IMR-90 (cell line): Measurements from ENCODE around the gene CCDC97. TPM values are rescaled to one million over a fixed set of nuclear protein-coding genes. Genes with fewer than 3 reads are reported as not detected.

ENCODE experiments used
- ATAC-seq: fragments of 200-7000 bp; cut with Tn5 transposase; 2 replicates; pipeline ENCODE4 v1.9.1; 2020; ENCODE audit warnings: low read depth, mild to moderate bottlenecking, moderate library complexity
- BruUV-seq: library from RNA; stranded (reverse); fragments of 400-500 nt; replicated peaks from 2 replicates; lab custom pipeline; 2021; lab: Mats Ljungman, UMichigan
- CTCF ChIA-PET: fragments of 300-600 bp; formaldehyde crosslinking; extraction: SDS; loops from one replicate; lab custom pipeline; 2021; ENCODE audit warnings: antibody characterized with exemption; lab: Yijun Ruan, JAX
- POLR2A ChIA-PET: fragments of 300-600 bp; sonication (Branson Sonifier 250); formaldehyde crosslinking; loops from one replicate; lab custom pipeline; 2022; ENCODE audit warnings: antibody characterized with exemption; ENCODE audit not compliant: unreplicated experiment; lab: Charles Lee
- DNase-seq: peaks from one replicate; pipeline ENCODE4 v3.0.0; 2013
- H2AFZ ChIP-seq: replicated peaks from 2 replicates; pipeline ENCODE3; 2013; ENCODE audit warnings: low read length, mild to moderate bottlenecking; ENCODE audit not compliant: poor library complexity
- H2AK5ac ChIP-seq: 2 replicates; pipeline ENCODE4 v1.6.1; 2013; ENCODE audit warnings: low read depth, low read length, inconsistent platforms
- H2AK9ac ChIP-seq: replicated peaks from 2 replicates; pipeline ENCODE3; 2013; ENCODE audit warnings: mild to moderate bottlenecking, low read depth, low read length, moderate library complexity; ENCODE audit not compliant: poor library complexity
- H2BK120ac ChIP-seq: 2 replicates; pipeline ENCODE4 v1.6.1; 2013; ENCODE audit warnings: low read depth, low read length, inconsistent platforms
- H2BK15ac ChIP-seq: 3 replicates; pipeline ENCODE4 v1.6.1; 2013; ENCODE audit warnings: low read depth, low read length, inconsistent platforms
- H2BK20ac ChIP-seq: 2 replicates; pipeline ENCODE4 v1.6.1; 2013; ENCODE audit warnings: low read depth, mild to moderate bottlenecking, inconsistent platforms, low read length, moderate library complexity
- H2BK5ac ChIP-seq: 2 replicates; pipeline ENCODE4 v1.6.1; 2013; ENCODE audit warnings: mild to moderate bottlenecking, low read depth, low read length, inconsistent platforms; ENCODE audit not compliant: poor library complexity, severe bottlenecking
- H3K14ac ChIP-seq: replicated peaks from 2 replicates; pipeline ENCODE4 v1.6.1; 2013; ENCODE audit warnings: low read depth, low read length, inconsistent platforms
- H3K18ac ChIP-seq: 2 replicates; pipeline ENCODE4 v1.6.1; 2013; ENCODE audit warnings: low read depth, low read length, control low read depth
- H3K23ac ChIP-seq: 2 replicates; pipeline ENCODE4 v1.6.1; 2013; ENCODE audit warnings: low read depth, low read length, inconsistent platforms
- H3K27ac ChIP-seq: 2 replicates; pipeline ENCODE4 v1.5.1; 2013; ENCODE audit warnings: mild to moderate bottlenecking, control low read depth, low read length; ENCODE audit not compliant: insufficient read depth
- H3K27me3 ChIP-seq: 2 replicates; pipeline ENCODE4 v1.6.1; 2013; ENCODE audit warnings: low read length; ENCODE audit not compliant: control insufficient read depth, insufficient read depth
- H3K36me3 ChIP-seq: 2 replicates; pipeline ENCODE4 v1.6.1; 2013; ENCODE audit warnings: low read length, mixed read lengths; ENCODE audit not compliant: control insufficient read depth, insufficient read depth
- H3K4ac ChIP-seq: 2 replicates; pipeline ENCODE4 v1.6.1; 2013; ENCODE audit warnings: low read depth, low read length, inconsistent platforms
- H3K4me1 ChIP-seq: 2 replicates; pipeline ENCODE4 v1.6.1; 2013; ENCODE audit warnings: low read length, mixed read lengths; ENCODE audit not compliant: control insufficient read depth, insufficient read depth
- H3K4me2 ChIP-seq: 2 replicates; pipeline ENCODE4 v1.6.1; 2013; ENCODE audit warnings: low read depth, mild to moderate bottlenecking, control low read depth, low read length, moderate library complexity
- H3K4me3 ChIP-seq: 2 replicates; pipeline ENCODE4 v1.5.1; 2013; ENCODE audit warnings: low read depth, mild to moderate bottlenecking, control low read depth, low read length, moderate library complexity; ENCODE audit not compliant: insufficient read depth
- H3K56ac ChIP-seq: 2 replicates; pipeline ENCODE4 v1.6.1; 2013; ENCODE audit warnings: low read length, inconsistent platforms; ENCODE audit not compliant: insufficient read depth; ENCODE audit errors: extremely low read depth
- H3K79me1 ChIP-seq, 2 experiments: 2 replicates each; pipeline ENCODE4 v1.6.1; 2013; ENCODE audit warnings: low read length in 2 of 2, inconsistent platforms in 1 of 2, low read depth in 1 of 2
- H3K9ac ChIP-seq: 2 replicates; pipeline ENCODE4 v1.6.1; 2013; ENCODE audit warnings: low read depth, low read length, control low read depth
- H3K9me1 ChIP-seq: 2 replicates; pipeline ENCODE4 v1.6.1; 2013; ENCODE audit warnings: low read length, inconsistent platforms; ENCODE audit not compliant: insufficient read depth
- H3K9me3 ChIP-seq: 2 replicates; pipeline ENCODE4 v1.6.1; 2013; ENCODE audit warnings: low read length; ENCODE audit not compliant: control insufficient read depth, insufficient read depth
- H4K20me1 ChIP-seq: 2 replicates; pipeline ENCODE4 v1.6.1; 2013; ENCODE audit warnings: low read length, inconsistent platforms; ENCODE audit not compliant: insufficient read depth
- H4K5ac ChIP-seq: 2 replicates; pipeline ENCODE4 v1.6.1; 2013; ENCODE audit warnings: mild to moderate bottlenecking, low read depth, low read length, control low read depth
- H4K8ac ChIP-seq, 2 experiments: 2 replicates each; pipeline ENCODE4 v1.6.1; 2013; ENCODE audit warnings: low read depth in 2 of 2, low read length in 2 of 2, control low read depth in 1 of 2, inconsistent platforms in 1 of 2
- H4K91ac ChIP-seq: 2 replicates; pipeline ENCODE4 v1.6.1; 2013; ENCODE audit warnings: low read depth, low read length, inconsistent platforms; ENCODE audit not compliant: insufficient read depth
- BHLHE40 ChIP-seq: fragments of 150-350 bp; IDR thresholded peaks from 2 replicates; pipeline ENCODE4 v1.6.1; 2016; ENCODE audit warnings: mild to moderate bottlenecking, low read depth, low read length
- CHD1 ChIP-seq: IDR thresholded peaks from 2 replicates; pipeline ENCODE4 v1.6.1; 2012; ENCODE audit warnings: low read depth, low read length, improper control_type of control experiment
- ELK1 ChIP-seq: fragments of 150-350 bp; IDR thresholded peaks from 2 replicates; pipeline ENCODE4 v1.6.1; 2016; ENCODE audit warnings: low read depth, mild to moderate bottlenecking, low read length, moderate library complexity, borderline replicate concordance
- MAFK ChIP-seq: IDR thresholded peaks from 2 replicates; pipeline ENCODE4 v1.6.1; 2012; ENCODE audit warnings: low read depth, low read length, improper control_type of control experiment
- MXI1 ChIP-seq: IDR thresholded peaks from 2 replicates; pipeline ENCODE4 v1.6.1; 2012; ENCODE audit warnings: low read depth, mild to moderate bottlenecking, low read length, moderate library complexity, borderline replicate concordance
- SMC3 ChIP-seq: fragments of 150-350 bp; IDR thresholded peaks from 2 replicates; pipeline ENCODE4 v1.6.1; 2016; ENCODE audit warnings: low read depth, mild to moderate bottlenecking, antibody characterized with exemption, low read length, moderate library complexity
- WGBS, 2 experiments: methylation state at CpG; one replicate each; pipeline versions ENCODE4 v1.1.5 to v1.1.7; 2013; ENCODE audit warnings: missing lambda C conversion rate in 2 of 2; ENCODE audit not compliant: insufficient read length in 1 of 2; ENCODE audit errors: extremely low coverage in 2 of 2; 5-methylcytosine and 5-hydroxymethylcytosine counted together
- dilution Hi-C: fragments of 300-500 bp; cut with HindIII; formaldehyde crosslinking; loops from one replicate; pipeline ENCODE4 v1.14.3; 2018; ENCODE audit warnings: low sequenced_read_pairs; ENCODE audit not compliant: unreplicated experiment
- in situ Hi-C: fragments of 300-500 bp; cut with MboI; formaldehyde crosslinking; loops from 3 replicates; pipeline ENCODE4 v1.14.3; 2019; ENCODE audit warnings: low sequenced_read_pairs, inconsistent platforms, mixed read lengths
- intact Hi-C: fragments of 100-400 bp; cut with micrococcal nuclease; formaldehyde crosslinking; loops from 2 replicates; pipeline ENCODE4 v1.10.0; 2022
- polyA plus RNA-seq, 3 experiments: library from polyadenylated mRNA; depleted of rRNA; stranded (reverse); fragments of >200 nt; gene quantifications; 2 replicates each; pipeline ENCODE4 v1.2.3, GENCODE V29; 2012; ENCODE audit warnings: low replicate concordance in 1 of 3
- total RNA-seq: library from RNA; depleted of rRNA; stranded (reverse); fragments of >200 nt; gene quantifications from 2 replicates; pipeline ENCODE4 v1.2.3, GENCODE V29; 2012

The CCDC97 gene
- total and polyA plus RNA-seq, 2 of the 4 experiments (the other 2 are of a cell fraction): 4.1 to 11.0 TPM

GRCh38 chr19:41321204-41321599 is 11.2 kb downstream of the CCDC97 start:
- TF ChIP-seq SMC3 (no peak), MXI1 (no peak), ELK1 (no peak), CHD1 (no peak), BHLHE40 (no peak), MAFK (no peak)
- no peak overlapping the region for H3K56ac ChIP-seq
- no peak overlapping the region for H3K18ac ChIP-seq
- peak overlapping the region; percentile 67 for H2AK5ac ChIP-seq
- H4K20me1 ChIP-seq: peaks cover 62% of the 10 kb centered on the region
- no peak overlapping the region for H2BK15ac ChIP-seq
- peaks cover 48% of the 10 kb centered on the region for H3K36me3 ChIP-seq
- no peak overlapping the region for H3K14ac ChIP-seq
- in situ Hi-C loops: no loop called here
- H3K4me2 ChIP-seq: no peak overlapping the region
- H3K4ac ChIP-seq: peak overlapping the region; percentile 89
- peaks cover 26% of the 10 kb centered on the region for H3K9me1 ChIP-seq
- 85% methylated on average over 4 of the region's 7 CpGs; no CpG with 5 or more reads in 1 of the 2 experiments for WGBS, 2 experiments
- H3K4me3 ChIP-seq: no peak overlapping the region
- peak overlapping the region; percentile 51; the same call in 1 of the 2 replicates for H4K91ac ChIP-seq
- peak overlapping the region; percentile 51; the same call in 1 of the 2 replicates for H3K27ac ChIP-seq
- no peak overlapping the region; a peak in 1 of 4 replicates for H4K8ac ChIP-seq
- H2AK9ac ChIP-seq: peak overlapping the region; percentile 10
- peaks cover 16 to 72% of the 10 kb centered on the region in 2 experiments for H3K79me1 ChIP-seq
- H2BK120ac ChIP-seq: peak overlapping the region; percentile 11; the same call in 1 of the 2 replicates
- DNase-seq (no peak), ATAC-seq (no peak)
- intact Hi-C loops: loop anchor here (1.0 kb wide), 1 partner anchor 110 kb away; no protein-coding TSS in a partner anchor
- peak overlapping the region; percentile 9; the same call in 1 of the 2 replicates for H3K9ac ChIP-seq
- ChIA-PET POLR2A (no interaction called here), CTCF (interaction anchor here (1.4 kb wide), 1 partner anchor 31 kb away, joined by 4 read pairs; no protein-coding TSS in a partner anchor)
- BruUV-seq: no TSS peak
- H3K23ac ChIP-seq: no peak overlapping the region
- no peak overlapping the region for H4K5ac ChIP-seq
- H3K4me1 ChIP-seq: peaks cover 41% of the 10 kb centered on the region
- H2AFZ ChIP-seq: no peak overlapping the region
- dilution Hi-C loops: no loop called here
- H3K27me3 ChIP-seq: no peaks in the 10 kb centered on the region
- H2BK20ac ChIP-seq: no peak overlapping the region
- peak overlapping the region; percentile 7 for H2BK5ac ChIP-seq
- H3K9me3 ChIP-seq: no peaks in the 10 kb centered on the region
